SK-N-SH treated with all-trans-retinoic acid at 6 μM for 48 hours (cell line): ENCODE data around the gene PLA2G6.

ENCODE experiments used
- ARNTL ChIP-seq: fragments of 450-650 bp; formaldehyde crosslinking; IDR thresholded peaks from 2 replicates; pipeline ENCODE4 v1.5.0; 2020; ENCODE audit warnings: low read depth, mild to moderate bottlenecking, moderate library complexity, borderline replicate concordance
- CREB5 ChIP-seq: fragments of 250-450 bp; sonication (Bioruptor Pico); IDR thresholded peaks from 2 replicates; pipeline ENCODE4 v1.5.1; 2020; ENCODE audit warnings: low read depth, mild to moderate bottlenecking, moderate library complexity
- ESRRG ChIP-seq: fragments of 250-450 bp; sonication (Bioruptor Pico); IDR thresholded peaks from 2 replicates; pipeline ENCODE4 v1.6.1; 2021; ENCODE audit warnings: mild to moderate bottlenecking
- GLIS3 ChIP-seq: fragments of 250-450 bp; sonication (Bioruptor Pico); IDR thresholded peaks from 2 replicates; pipeline ENCODE4 v1.5.0; 2020; ENCODE audit warnings: mild to moderate bottlenecking, moderate library complexity
- RARB ChIP-seq: fragments of 250-450 bp; sonication (Bioruptor Pico); IDR thresholded peaks from 2 replicates; pipeline ENCODE4 v1.8.0; 2021; ENCODE audit warnings: mild to moderate bottlenecking, moderate library complexity
- SNAI2 ChIP-seq: fragments of 250-450 bp; sonication (Bioruptor Pico); IDR thresholded peaks from 2 replicates; pipeline ENCODE4 v1.5.0; 2020; ENCODE audit warnings: mild to moderate bottlenecking, moderate library complexity
- ZFP3 ChIP-seq: fragments of 250-450 bp; sonication (Bioruptor Pico); IDR thresholded peaks from 2 replicates; pipeline ENCODE4 v1.5.0; 2020; ENCODE audit warnings: mild to moderate bottlenecking, moderate library complexity
- ZNF8 ChIP-seq: fragments of 450-650 bp; formaldehyde crosslinking; IDR thresholded peaks from 2 replicates; pipeline ENCODE4 v1.5.0; 2020; ENCODE audit warnings: mild to moderate bottlenecking, moderate library complexity
- TF ChIP-seq, protein P1 (sequence below): fragments of 250-450 bp; sonication (Bioruptor Pico); IDR thresholded peaks from 2 replicates; pipeline ENCODE4 v1.5.1; 2021; ENCODE audit warnings: mild to moderate bottlenecking, moderate library complexity

GRCh38 chr22:38208551-38208968 is 26.9 kb upstream of the PLA2G6 start:
- no peak for TF ChIP-seq ESRRG
- TF ChIP-seq ARNTL (CRISPR knock-in tag): no peak
- no peak for TF ChIP-seq CREB5
- peak; percentile 86 for TF ChIP-seq ZFP3
- TF ChIP-seq GLIS3 (CRISPR knock-in tag): no peak
- TF ChIP-seq, protein P1, sequence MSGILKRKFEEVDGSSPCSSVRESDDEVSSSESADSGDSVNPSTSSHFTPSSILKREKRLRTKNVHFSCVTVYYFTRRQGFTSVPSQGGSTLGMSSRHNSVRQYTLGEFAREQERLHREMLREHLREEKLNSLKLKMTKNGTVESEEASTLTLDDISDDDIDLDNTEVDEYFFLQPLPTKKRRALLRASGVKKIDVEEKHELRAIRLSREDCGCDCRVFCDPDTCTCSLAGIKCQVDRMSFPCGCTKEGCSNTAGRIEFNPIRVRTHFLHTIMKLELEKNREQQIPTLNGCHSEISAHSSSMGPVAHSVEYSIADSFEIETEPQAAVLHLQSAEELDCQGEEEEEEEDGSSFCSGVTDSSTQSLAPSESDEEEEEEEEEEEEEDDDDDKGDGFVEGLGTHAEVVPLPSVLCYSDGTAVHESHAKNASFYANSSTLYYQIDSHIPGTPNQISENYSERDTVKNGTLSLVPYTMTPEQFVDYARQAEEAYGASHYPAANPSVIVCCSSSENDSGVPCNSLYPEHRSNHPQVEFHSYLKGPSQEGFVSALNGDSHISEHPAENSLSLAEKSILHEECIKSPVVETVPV (CRISPR knock-in tag): no peak
- TF ChIP-seq SNAI2 (CRISPR knock-in tag): no peak
- no peak for TF ChIP-seq ZNF8 (CRISPR knock-in tag)
- TF ChIP-seq RARB: no peak
